Heart left ventricle (tissue), 16 donors: ENCODE measurements around the gene GGCX. TPM values are rescaled to one million over a fixed set of nuclear protein-coding genes. Genes with fewer than 3 reads are reported as not detected.

ENCODE experiments used
- ATAC-seq, 4 donors: fragments of 200-7000 bp; cut with Tn5 transposase; one replicate each; pipeline ENCODE4 v1.9.1; 2020 to 2022; ENCODE audit warnings: moderate library complexity in 4 of 4, mild to moderate bottlenecking in 3 of 4, moderate number of reproducible peaks in 1 of 4
- DNase-seq, 5 donors: peaks; one replicate each; pipeline ENCODE4 v3.0.0-alpha.2; 2020
- H3K27ac ChIP-seq, 12 donors: fragments of 200-600 bp; sonication (generic) in 4 of 12; one replicate each; pipeline versions ENCODE4 v1.5.0 to v1.8.0; 2016 to 2022; ENCODE audit warnings: mild to moderate bottlenecking in 2 of 12
- H3K27me3 ChIP-seq, 9 donors: fragments of 200-600 bp; sonication (generic) in 2 of 9; one replicate each; pipeline versions ENCODE4 v1.5.1 to v1.8.0; 2016 to 2022; ENCODE audit warnings: mild to moderate bottlenecking in 3 of 9
- H3K36me3 ChIP-seq, 9 donors: fragments of 200-600 bp; sonication (generic) in 2 of 9; one replicate each; pipeline versions ENCODE4 v1.5.0 to v1.8.0; 2018 to 2022; ENCODE audit warnings: mild to moderate bottlenecking in 2 of 9
- H3K4me1 ChIP-seq, 12 donors: fragments of 200-600 bp; sonication (generic) in 4 of 12; one replicate each; pipeline versions ENCODE4 v1.5.0 to v1.8.0; 2016 to 2022; ENCODE audit warnings: mild to moderate bottlenecking in 3 of 12
- H3K4me3 ChIP-seq, 12 donors: fragments of 200-600 bp; sonication (generic) in 4 of 12; one replicate each; pipeline versions ENCODE4 v1.5.0 to v1.8.0; 2017 to 2022; ENCODE audit warnings: mild to moderate bottlenecking in 9 of 12, moderate library complexity in 4 of 12
- H3K9me3 ChIP-seq, 12 donors: fragments of 200-600 bp; sonication (generic) in 4 of 12; one replicate each; pipeline versions ENCODE4 v1.5.0 to v1.8.0; 2016 to 2022; ENCODE audit warnings: mild to moderate bottlenecking in 1 of 12
- CTCF ChIP-seq, 12 donors: fragments of 200-600 bp; sonication (generic) in 4 of 12; IDR thresholded peaks; one replicate each; pipeline versions ENCODE4 v1.5.0 to v1.8.0; 2018 to 2022; ENCODE audit warnings: antibody characterized with exemption in 12 of 12, mild to moderate bottlenecking in 5 of 12
- POLR2A ChIP-seq, 2 donors: fragments of 450-650 bp; IDR thresholded peaks; one replicate each; pipeline ENCODE4 v1.6.1; 2017; ENCODE audit warnings: antibody characterized with exemption in 2 of 2, mild to moderate bottlenecking in 2 of 2, moderate library complexity in 2 of 2
- WGBS, 4 donors: extraction: QIAGEN DNeasy Blood & Tissue Kit in 2 of 4; methylation state at CpG; one replicate each; pipeline versions ENCODE4 v1.1.5 to v1.1.7; 2013 to 2018; 5-methylcytosine and 5-hydroxymethylcytosine counted together
- intact Hi-C, 10 donors: fragments of 100-400 bp; cut with DNase I; formaldehyde crosslinking; loops; one replicate each; pipeline versions ENCODE4 v1.11.1 to v1.14.2; 2022
- polyA plus RNA-seq, 2 donors: library from polyadenylated mRNA; stranded (reverse); fragments of 200-250 nt; gene quantifications; one replicate each; pipeline ENCODE4 v1.2.3, GENCODE V29; 2013
- total RNA-seq, 9 donors: library from RNA; depleted of rRNA in 2 of 9; stranded (reverse); fragments of >200 nt in 2 of 9; fragmentation: NEBNext Ultra II Directional in 3 of 9; extraction: Animal tissue kit (Norgen Biotek cat#: 25700) in 3 of 9; gene quantifications; one replicate each; pipeline versions ENCODE4 v1.1.0 to v1.2.4, GENCODE V29; 2016 to 2023
- donor health status: ischemic (EF 13 %, LVEDD 7.1; RV severe dilation, severe dysfunction).
- donor health status: healthy with polysubstance abuse.
- donor health status: DM: no; HTN: yes; CAD: no.
- donor health status: DM: no; HTN: no; CAD: no.
- donor health status: ischemic (EF 25% LVEDD 6.9; RV normal size, moderate dysfunction).
- donor health status: ischemic (EF 25% LVEDD 5.7; RV mildly dilated, moderate dysfunction).
- donor health status: healthy.
- donor health status: DM: yes; HTN: yes; CAD: no.
- donor health status: ischemic (EF 35%, LVEDD 5.7; RV mildly dilated, moderate dysfunction).
- donor health status: nonischemic (EF 11% LVEDD 7.7; RV severe dilation, severe dysfunction).
- donor health status: DM: yes; HTN: yes; CAD: no.
- donor health status: PGD.
- donor health status: ischemic (EF 29% LVEDD 5.4; RV normal size, mild dysfunction).
- donor health status: nonischemic (EF 23%, LVEDD 6.1; RV moderate dilation, normal function).

Gene GGCX
- total and polyA plus RNA-seq, 11 donors = 12.6 to 30.7 (median 20.8) TPM

- TF ChIP-seq POLR2A (IDR thresholded peaks at IDR 0.05) (no peak), CTCF (IDR thresholded peaks at IDR 0.05) (no peak)
- Histone ChIP-seq H3K27ac (peak overlapping the region in 6 of 12 donors; percentile 10 to 82 (median 63)), H3K4me3 (no peak overlapping the region), H3K9me3 (no peaks in the 10 kb centered on the region), H3K27me3 (no peaks in the 10 kb centered on the region), H3K36me3 (no peaks in the 10 kb centered on the region), H3K4me1 (peaks cover 0 to 22% (median 14%) of the 10 kb centered on the region in 12 donors)
- DNase-seq (no peak), ATAC-seq (no peak)
- 81 to 88% (median 85%) methylated on average over 4 of the region's 4 CpGs for WGBS, 4 donors
- intact Hi-C loops = no loop called here
Measured at GRCh38 chr2:85525567-85525966, 35.7 kb downstream of the GGCX start.

GRCh38 chr2:85525029-85525428 is 36.3 kb downstream of the GGCX start:
- intact Hi-C loops = no loop called here
- no peaks in the 10 kb centered on the region for H3K27me3 ChIP-seq
- WGBS, 4 donors = 69 to 74% (median 72%) methylated on average over 5 of the region's 5 CpGs
- H3K4me1 ChIP-seq = peaks cover 0 to 22% (median 14%) of the 10 kb centered on the region in 12 donors
- ATAC-seq (no peak), DNase-seq (no peak)
- no peak overlapping the region for H3K4me3 ChIP-seq
- no peaks in the 10 kb centered on the region for H3K9me3 ChIP-seq
- TF ChIP-seq CTCF (IDR thresholded peaks at IDR 0.05) = no peak
- H3K27ac ChIP-seq = peak overlapping the region in 10 of 12 donors; percentile 10 to 82 (median 63)
- no peaks in the 10 kb centered on the region for H3K36me3 ChIP-seq

GRCh38 chr2:85524336-85524908 is 36.9 kb downstream of the GGCX start:
- H3K27me3 ChIP-seq = no peaks in the 10 kb centered on the region
- peak in 1 of 5 donors; percentile 58 for DNase-seq
- TF ChIP-seq POLR2A (IDR thresholded peaks at IDR 0.05) (no peak), CTCF (IDR thresholded peaks at IDR 0.05) (no peak)
- no peaks in the 10 kb centered on the region for H3K36me3 ChIP-seq
- H3K4me1 ChIP-seq = peaks cover 0 to 22% (median 14%) of the 10 kb centered on the region in 12 donors
- no peaks in the 10 kb centered on the region for H3K9me3 ChIP-seq
- H3K4me3 ChIP-seq = no peak overlapping the region
- peak overlapping the region in 11 of 12 donors; percentile 10 to 82 (median 63) for H3K27ac ChIP-seq
- intact Hi-C loops = loop anchor here in 1 of 10 donors (5.0 kb wide), 1 partner anchor 77 kb away; no protein-coding TSS in a partner anchor
- WGBS, 4 donors = 18 to 27% (median 24%) methylated on average over 8 of the region's 8 CpGs
- peak; percentile 53 to 84 (median 77) for ATAC-seq

- Histone ChIP-seq H3K9me3 (no peaks in the 10 kb centered on the region), H3K4me3 (no peak overlapping the region), H3K27me3 (no peaks in the 10 kb centered on the region), H3K27ac (peak overlapping the region in 11 of 12 donors; percentile 10 to 82 (median 63)), H3K4me1 (peaks cover 0 to 22% (median 14%) of the 10 kb centered on the region in 12 donors), H3K36me3 (no peaks in the 10 kb centered on the region)
- TF ChIP-seq POLR2A (IDR thresholded peaks at IDR 0.05) (no peak), CTCF (IDR thresholded peaks at IDR 0.05) (no peak)
- intact Hi-C loops = loop anchor here in 1 of 10 donors (5.0 kb wide), 1 partner anchor 77 kb away; no protein-coding TSS in a partner anchor
- DNase-seq (no peak), ATAC-seq (no peak)
- 55 to 58% (median 56%) methylated on average over 5 of the region's 5 CpGs for WGBS, 4 donors
Measured at GRCh38 chr2:85523903-85524335, 37.4 kb downstream of the GGCX start.
